ENCODE data around the gene ASB16. TPM values are rescaled to one million over a fixed set of nuclear protein-coding genes. Genes with fewer than 3 reads are reported as not detected.

The ASB16 gene
- total RNA-seq, 1 donor from 2014 or later = not detected

- POLR2A ChIA-PET = interaction anchor here (0.6 to 10.5 kb wide), 26 partner anchors 8 to 906 kb away, joined by 3 to 241 read pairs (median 7); partner anchors contain the start of genes ATXN7L3, GPATCH8, GRN and HDAC5
- peak; percentile 15 for ATAC-seq (ENCODE audit: low read depth)
- intact Hi-C loops (cut with micrococcal nuclease) = loop anchor here (5.0 kb wide), 1 partner anchor 56 kb away; no protein-coding TSS in a partner anchor
These were observed 50.8 kb downstream of the ASB16 start for GRCh38 chr17:44221084-44221861.

DNA sequence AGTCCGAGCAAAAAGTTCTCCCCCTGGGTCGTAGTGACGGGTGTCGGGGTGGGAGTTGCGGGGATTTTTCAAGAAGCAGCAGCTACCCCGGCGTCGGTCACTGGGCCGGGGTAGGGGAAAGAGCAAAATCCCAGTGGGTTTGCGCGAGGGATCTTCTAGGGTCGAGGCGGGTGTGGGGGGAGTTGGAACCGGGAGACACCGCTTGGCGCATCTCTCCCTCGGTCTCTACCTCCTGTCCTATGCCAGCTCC lies 51.3 kb downstream of the ASB16 start:
- ATAC-seq (ENCODE audit: low read depth) (no peak), DNase-seq (peak; percentile 36)
- H3K36me3 Mint-ChIP-seq (ENCODE audit: low read depth) = peaks cover 13% of the 10 kb centered on the region
- intact Hi-C loops (cut with micrococcal nuclease) = loop anchor here (5.0 kb wide), 1 partner anchor 56 kb away; no protein-coding TSS in a partner anchor
- CTCF ChIA-PET = interaction anchor here (1.2 to 6.7 kb wide), 5 partner anchors 12 to 128 kb away, joined by 3 to 35 read pairs (median 12); partner anchors contain the start of gene GRN
- H3K4me1 Mint-ChIP-seq = peaks cover 25% of the 10 kb centered on the region
- peak overlapping the region; percentile 90 for H3K27ac Mint-ChIP-seq
- no peaks in the 10 kb centered on the region for H3K27me3 Mint-ChIP-seq
- H3K4me3 Mint-ChIP-seq = peak overlapping the region; percentile 87
- POLR2A ChIA-PET = interaction anchor here (0.6 to 10.5 kb wide), 25 partner anchors 8 to 833 kb away, joined by 3 to 241 read pairs (median 7); partner anchors contain the start of genes ATXN7L3, GPATCH8, GRN and HDAC5
- no peaks in the 10 kb centered on the region for H3K9me3 Mint-ChIP-seq
- no peak for TF ChIP-seq CTCF (IDR thresholded peaks at IDR 0.05)

More at GRCh38 chr17:44221084-44221861, 50.8 kb downstream of the ASB16 start:
- CTCF ChIA-PET = interaction anchor here (1.0 to 6.7 kb wide), 7 partner anchors 11 to 129 kb away, joined by 3 to 35 read pairs (median 5); partner anchors contain the start of gene GRN
- Mint-ChIP-seq H3K4me3 (peak overlapping the region; percentile 87), H3K4me1 (peaks cover 30% of the 10 kb centered on the region), H3K9me3 (no peaks in the 10 kb centered on the region), H3K27me3 (no peaks in the 10 kb centered on the region), H3K36me3 (ENCODE audit: low read depth) (peaks cover 18% of the 10 kb centered on the region), H3K27ac (peak overlapping the region; percentile 90)
- no peak for TF ChIP-seq CTCF (IDR thresholded peaks at IDR 0.05)
- peak; percentile 58 for DNase-seq

DNA sequence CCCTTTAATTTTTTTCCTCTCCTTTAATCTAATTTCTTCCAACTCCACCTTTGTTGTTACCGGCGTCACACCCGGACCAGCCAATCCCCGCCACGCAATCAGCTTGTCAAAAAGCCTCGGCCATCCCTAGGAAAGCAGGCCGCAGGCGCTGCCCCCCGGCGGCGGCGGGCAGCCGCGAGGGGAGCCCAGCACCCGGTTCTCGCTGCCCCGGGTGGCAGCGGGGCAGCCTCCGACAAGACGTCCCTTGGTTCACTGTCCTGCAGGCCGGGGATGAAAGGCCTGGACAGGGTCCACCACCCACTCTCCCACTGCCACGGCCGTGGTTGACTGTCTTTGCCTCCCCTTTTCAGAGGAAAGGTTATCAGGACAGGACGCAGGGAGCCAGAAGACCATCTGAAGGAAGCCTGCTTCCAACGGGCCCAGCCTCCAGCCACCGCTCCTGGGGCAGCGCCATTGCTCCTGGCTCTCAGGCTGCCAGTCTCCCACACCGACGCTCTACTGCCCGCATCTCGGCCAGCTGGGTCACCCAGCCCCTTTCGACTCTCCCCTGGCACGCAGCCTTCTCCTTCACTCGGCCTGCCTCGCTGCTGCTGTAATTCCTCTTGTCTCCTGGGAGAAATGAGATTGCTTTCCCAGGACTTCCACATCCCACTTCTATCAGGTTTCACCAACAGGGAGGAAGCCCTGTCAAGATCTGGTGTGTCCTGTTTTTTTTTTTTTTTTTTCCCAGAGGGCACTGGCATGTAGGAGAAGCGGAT lies 51.8 kb downstream of the ASB16 start:
- Mint-ChIP-seq H3K36me3 (ENCODE audit: low read depth) (peaks cover 10% of the 10 kb centered on the region), H3K4me3 (peak overlapping the region; percentile 87), H3K27ac (peak overlapping the region; percentile 90), H3K9me3 (no peaks in the 10 kb centered on the region), H3K4me1 (peaks cover 20% of the 10 kb centered on the region), H3K27me3 (no peaks in the 10 kb centered on the region)
- intact Hi-C loops (cut with micrococcal nuclease) = loop anchor here (5.0 kb wide), 1 partner anchor 55 kb away; no protein-coding TSS in a partner anchor
- ATAC-seq (ENCODE audit: low read depth) = no peak
- ChIA-PET CTCF (interaction anchor here (1.2 to 3.3 kb wide), 4 partner anchors 12 to 128 kb away, joined by 3 to 34 read pairs (median 8); partner anchors contain the start of gene GRN), POLR2A (interaction anchor here (0.6 to 10.5 kb wide), 25 partner anchors 8 to 1008 kb away, joined by 3 to 241 read pairs (median 8); partner anchors contain the start of genes ATXN7L3, GPATCH8, GRN and HDAC5)
- TF ChIP-seq CTCF (IDR thresholded peaks at IDR 0.05) = no peak
- DNase-seq = peak; percentile 45

DNA sequence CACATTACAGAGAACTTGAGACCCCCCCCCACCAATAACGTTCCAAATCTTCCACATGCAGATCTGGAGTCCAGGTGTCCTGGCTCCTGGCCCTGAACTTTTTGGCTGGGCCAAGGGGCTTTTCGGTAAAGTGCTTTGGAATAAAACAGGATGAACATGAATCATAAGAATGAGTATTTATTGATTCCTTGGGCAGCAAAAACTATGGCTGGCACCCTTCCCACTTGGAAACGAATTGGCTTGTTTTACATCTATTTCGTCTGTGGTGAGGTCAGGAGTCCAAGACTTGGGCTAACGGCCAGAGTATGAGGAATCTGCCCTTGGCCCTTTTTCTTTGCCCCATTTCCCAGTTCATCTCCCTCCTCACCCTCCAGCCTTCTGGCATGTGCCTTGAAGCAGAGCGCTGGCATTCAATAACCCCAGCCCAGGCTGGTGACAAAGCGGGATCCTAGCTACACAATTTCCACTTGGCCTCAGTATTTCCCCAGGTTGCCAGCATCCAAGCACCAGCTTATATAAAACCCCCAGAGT lies 53.1 kb downstream of the ASB16 start:
- Mint-ChIP-seq H3K4me1 (peaks cover 11% of the 10 kb centered on the region), H3K27me3 (no peaks in the 10 kb centered on the region), H3K36me3 (ENCODE audit: low read depth) (peaks cover 10% of the 10 kb centered on the region), H3K4me3 (no peak overlapping the region), H3K9me3 (no peaks in the 10 kb centered on the region), H3K27ac (no peak overlapping the region)
- ChIA-PET POLR2A (interaction anchor here (1.4 to 10.5 kb wide), 2 partner anchors 20 to 104 kb away, joined by 4 to 237 read pairs; partner anchors contain the start of gene SLC25A39), CTCF (no interaction called here)
- DNase-seq (no peak), ATAC-seq (ENCODE audit: low read depth) (no peak)
- TF ChIP-seq CTCF (IDR thresholded peaks at IDR 0.05) = no peak
- intact Hi-C loops (cut with micrococcal nuclease) = loop anchor here (5.0 kb wide), 1 partner anchor 54 kb away; no protein-coding TSS in a partner anchor

Other genes starting within 250 kb of the ASB16 start
- not detected in 2 replicates for gene PPY, start 228.2 kb upstream of the ASB16 start, total RNA-seq
- not detected in 2 replicates for gene PYY, start 216.8 kb upstream of the ASB16 start, total RNA-seq
- 1.0 and 1.2 TPM in 2 replicates for gene NAGS, start 166.1 kb upstream of the ASB16 start, total RNA-seq
- 23.0 and 24.6 TPM in 2 replicates for gene TMEM101, start 155.7 kb upstream of the ASB16 start, total RNA-seq
- gene LSM12, start 104.0 kb upstream of the ASB16 start, total RNA-seq = 57.3 and 68.7 TPM in 2 replicates
- 30.9 and 35.2 TPM in 2 replicates for gene G6PC3, start 100.0 kb upstream of the ASB16 start, total RNA-seq
- gene HDAC5, start 47.1 kb upstream of the ASB16 start, total RNA-seq = 28.4 and 35.1 TPM in 2 replicates
- gene HROB, start 28.8 kb upstream of the ASB16 start, total RNA-seq = 2.2 and 5.0 TPM in 2 replicates
- gene TMUB2, start 16.3 kb downstream of the ASB16 start, total RNA-seq = 32.3 and 36.0 TPM in 2 replicates
- 92.0 and 103 TPM in 2 replicates for gene ATXN7L3, start 29.2 kb downstream of the ASB16 start, total RNA-seq
- 139 and 146 TPM in 2 replicates for gene UBTF, start 49.0 kb downstream of the ASB16 start, total RNA-seq
- 0.10 and 0.13 TPM in 2 replicates for gene SLC4A1, start 97.4 kb downstream of the ASB16 start, total RNA-seq
- 0.07 and 0.17 TPM in 2 replicates for gene RUNDC3A, start 137.9 kb downstream of the ASB16 start, total RNA-seq
- 119 and 129 TPM in 2 replicates for gene SLC25A39, start 154.1 kb downstream of the ASB16 start, total RNA-seq
- gene GRN, start 174.6 kb downstream of the ASB16 start, total RNA-seq = 229 and 250 TPM in 2 replicates
- gene FAM171A2, start 193.1 kb downstream of the ASB16 start, total RNA-seq = 0.49 and 0.75 TPM in 2 replicates
- gene ITGA2B, start 218.9 kb downstream of the ASB16 start, total RNA-seq = not detected in 2 replicates

Data from activated B cell treated with CpG ODN at 0.5 μM for 24 hours (primary cell).